Panc1 (cell line): ENCODE results near the gene HILPDA. TPM values are rescaled to one million over a fixed set of nuclear protein-coding genes. Genes with fewer than 3 reads are reported as not detected.
A peak's percentile ranks its signal among the peaks of the same experiment; 100 is the strongest.

Source experiments
- ATAC-seq: fragments of 200-7000 bp; cut with Tn5 transposase; 2 replicates; pipeline ENCODE4 v1.9.1; 2020; ENCODE audit warnings: mild to moderate bottlenecking, moderate library complexity
- BruUV-seq: library from RNA; stranded (reverse); fragments of 400-500 nt; replicated peaks from 2 replicates; lab custom pipeline; 2021; lab: Mats Ljungman, UMichigan
- CTCF ChIA-PET: fragments of 300-600 bp; sonication (Branson Sonifier 250); formaldehyde crosslinking; loops from one replicate; lab custom pipeline; 2022; ENCODE audit warnings: antibody characterized with exemption; lab: Charles Lee
- POLR2A ChIA-PET: fragments of 300-600 bp; sonication (Branson Sonifier 250); formaldehyde crosslinking; loops from one replicate; lab custom pipeline; 2022; ENCODE audit warnings: antibody characterized with exemption; lab: Charles Lee
- DNase-seq: peaks from one replicate; pipeline ENCODE4 v3.0.0-alpha.2; 2010; ENCODE audit warnings: low read depth, low spot score
- H3K27ac ChIP-seq: 2 replicates; pipeline ENCODE4 v1.5.1; 2011; ENCODE audit warnings: mild to moderate bottlenecking, low read length, inconsistent platforms
- H3K27me3 ChIP-seq: fragments of 200-500 bp; sonication (Bioruptor generic); 2 replicates; pipeline ENCODE4 v1.6.0; 2014; ENCODE audit warnings: low read length, inconsistent platforms; ENCODE audit not compliant: control insufficient read depth, insufficient read depth
- H3K36me3 ChIP-seq: fragments of 200-500 bp; sonication (Bioruptor generic); 2 replicates; pipeline ENCODE4 v1.5.1; 2014; ENCODE audit warnings: inconsistent platforms, mild to moderate bottlenecking, low read length, moderate library complexity; ENCODE audit not compliant: control insufficient read depth, insufficient read depth
- H3K4me1 ChIP-seq: 2 replicates; pipeline ENCODE4 v1.5.1; 2011; ENCODE audit warnings: inconsistent platforms, mild to moderate bottlenecking, low read length, moderate library complexity; ENCODE audit not compliant: control insufficient read depth, insufficient read depth
- H3K4me3 ChIP-seq, 2 experiments: 2 replicates each; pipeline ENCODE4 v1.5.1; 2011 to 2012; ENCODE audit warnings: low read depth in 2 of 2, low read length in 2 of 2, mild to moderate bottlenecking in 2 of 2, inconsistent platforms in 1 of 2, moderate library complexity in 1 of 2
- H3K9me3 ChIP-seq: fragments of 200-500 bp; sonication (Bioruptor generic); 2 replicates; pipeline ENCODE4 v1.5.1; 2014; ENCODE audit warnings: low read depth, mild to moderate bottlenecking, inconsistent platforms, low read length, moderate library complexity; ENCODE audit not compliant: control insufficient read depth, insufficient read depth
- POLR2AphosphoS5 ChIP-seq: IDR thresholded peaks from 2 replicates; pipeline ENCODE4 v1.6.1; 2012; ENCODE audit warnings: mild to moderate bottlenecking, low read depth, low read length, moderate library complexity
- SIN3A ChIP-seq: IDR thresholded peaks from 2 replicates; pipeline ENCODE4 v1.6.1; 2012; ENCODE audit warnings: low read depth, mild to moderate bottlenecking, low read length, moderate library complexity, borderline replicate concordance; ENCODE audit not compliant: insufficient read depth
- TCF7L2 ChIP-seq: IDR thresholded peaks from 2 replicates; pipeline ENCODE4 v1.6.1; 2011; ENCODE audit warnings: mild to moderate bottlenecking, low read depth, low read length, inconsistent platforms
- in situ Hi-C: cut with HindIII; loops from 2 replicates; pipeline ENCODE4 v1.10.0; 2016; ENCODE audit warnings: low sequenced_read_pairs, low pct_unique_long_range_greater_than_20kb
- intact Hi-C: fragments of 100-400 bp; cut with micrococcal nuclease; formaldehyde crosslinking; loops from one replicate; pipeline ENCODE4 v1.10.0; 2022; ENCODE audit not compliant: unreplicated experiment
- total RNA-seq: library from RNA; stranded (reverse); gene quantifications from one replicate; pipeline ENCODE4 v1.2.1, GENCODE V29; 2021; ENCODE audit not compliant: unreplicated experiment
- TF ChIP-seq, protein P1 (sequence below): fragments of 450-650 bp; IDR thresholded peaks from 2 replicates; pipeline ENCODE4 v1.5.1; 2017; ENCODE audit warnings: mild to moderate bottlenecking
- TF ChIP-seq, protein P2 (sequence below), 2 experiments: IDR thresholded peaks; 2 replicates each; pipeline ENCODE4 v1.6.1; 2011 to 2012; ENCODE audit warnings: low read depth in 2 of 2, control low read depth in 1 of 2, low read length in 1 of 2, mild to moderate bottlenecking in 1 of 2, moderate library complexity in 1 of 2; ENCODE audit not compliant: insufficient read depth in 1 of 2

Gene HILPDA
- total RNA-seq, 1 experiment from 2014 or later, result 70.8 TPM

DNA sequence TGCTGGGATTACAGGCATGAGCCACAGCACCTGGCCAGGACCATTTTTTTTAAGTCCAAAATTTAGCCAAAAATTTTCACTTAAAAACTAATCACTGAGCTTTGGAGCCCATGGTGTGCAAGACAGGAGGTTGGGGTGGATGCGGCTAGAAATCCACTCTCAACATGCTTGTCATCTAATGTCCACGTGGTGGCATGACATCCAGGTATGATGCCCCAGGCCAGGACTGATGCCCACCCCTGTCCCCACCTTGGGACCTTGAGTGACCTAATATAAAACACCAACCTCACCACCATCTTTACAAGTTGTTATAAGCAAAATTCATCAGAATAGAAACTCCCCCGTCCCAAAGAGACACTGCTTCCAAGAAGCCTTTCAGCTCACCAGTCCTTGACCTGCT lies 25.5 kb upstream of the HILPDA start:
- ChIA-PET POLR2A (no interaction called here), CTCF (interaction anchor here (0.5 to 7.8 kb wide), 3 partner anchors 31 to 435 kb away, joined by 3 to 133 read pairs (median 7); no protein-coding TSS in a partner anchor)
- BruUV-seq, result no TSS peak
- in situ Hi-C loops (no loop called here), intact Hi-C loops (no loop called here)
- DNase-seq (no peak), ATAC-seq (no peak)
- Histone ChIP-seq H3K27me3 (no peaks in the 10 kb centered on the region), H3K27ac (peak overlapping the region; percentile 80), H3K4me3 (no peak overlapping the region), H3K9me3 (no peaks in the 10 kb centered on the region), H3K36me3 (no peaks in the 10 kb centered on the region), H3K4me1 (peaks cover 59% of the 10 kb centered on the region)
- TF ChIP-seq, protein P1, sequence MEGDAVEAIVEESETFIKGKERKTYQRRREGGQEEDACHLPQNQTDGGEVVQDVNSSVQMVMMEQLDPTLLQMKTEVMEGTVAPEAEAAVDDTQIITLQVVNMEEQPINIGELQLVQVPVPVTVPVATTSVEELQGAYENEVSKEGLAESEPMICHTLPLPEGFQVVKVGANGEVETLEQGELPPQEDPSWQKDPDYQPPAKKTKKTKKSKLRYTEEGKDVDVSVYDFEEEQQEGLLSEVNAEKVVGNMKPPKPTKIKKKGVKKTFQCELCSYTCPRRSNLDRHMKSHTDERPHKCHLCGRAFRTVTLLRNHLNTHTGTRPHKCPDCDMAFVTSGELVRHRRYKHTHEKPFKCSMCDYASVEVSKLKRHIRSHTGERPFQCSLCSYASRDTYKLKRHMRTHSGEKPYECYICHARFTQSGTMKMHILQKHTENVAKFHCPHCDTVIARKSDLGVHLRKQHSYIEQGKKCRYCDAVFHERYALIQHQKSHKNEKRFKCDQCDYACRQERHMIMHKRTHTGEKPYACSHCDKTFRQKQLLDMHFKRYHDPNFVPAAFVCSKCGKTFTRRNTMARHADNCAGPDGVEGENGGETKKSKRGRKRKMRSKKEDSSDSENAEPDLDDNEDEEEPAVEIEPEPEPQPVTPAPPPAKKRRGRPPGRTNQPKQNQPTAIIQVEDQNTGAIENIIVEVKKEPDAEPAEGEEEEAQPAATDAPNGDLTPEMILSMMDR, result peak; percentile 37
- TF ChIP-seq POLR2AphosphoS5 (no peak), SIN3A (no peak)

DNA sequence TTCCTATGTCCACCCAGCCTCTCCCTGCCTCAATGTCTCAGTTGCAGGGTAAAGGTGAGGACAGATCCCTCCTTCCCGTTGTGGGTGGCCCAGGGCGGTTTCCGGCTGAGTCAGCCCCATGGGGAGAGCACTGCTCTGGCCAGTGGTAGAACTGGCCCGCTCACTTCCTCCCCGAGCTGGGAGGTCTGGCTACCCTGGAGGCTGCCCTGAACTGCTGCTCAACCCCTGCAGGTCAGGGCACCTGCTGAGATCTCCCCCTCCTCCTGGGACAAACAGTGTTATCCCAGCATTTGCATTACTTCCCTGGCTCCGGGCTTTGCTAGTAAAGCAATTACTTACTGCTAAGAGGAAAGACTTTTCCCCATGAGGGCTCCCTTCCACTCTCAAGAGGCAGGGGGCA lies 24.5 kb upstream of the HILPDA start:
- POLR2A ChIA-PET, result no interaction called here
- H3K4me3 ChIP-seq, result no peak overlapping the region
- BruUV-seq, result no TSS peak
- H3K27ac ChIP-seq, result peak overlapping the region; percentile 97
- CTCF ChIA-PET, result interaction anchor here (7.8 kb wide), 1 partner anchor 30 kb away, joined by 133 read pairs; no protein-coding TSS in a partner anchor
- H3K9me3 ChIP-seq, result no peaks in the 10 kb centered on the region
- no peaks in the 10 kb centered on the region for H3K36me3 ChIP-seq
- intact Hi-C loops (no loop called here), in situ Hi-C loops (no loop called here)
- DNase-seq, result no peak
- H3K4me1 ChIP-seq, result peaks cover 68% of the 10 kb centered on the region
- TF ChIP-seq TCF7L2, result no peak
- no peak for TF ChIP-seq SIN3A
- TF ChIP-seq POLR2AphosphoS5, result no peak
- TF ChIP-seq, protein P2, sequence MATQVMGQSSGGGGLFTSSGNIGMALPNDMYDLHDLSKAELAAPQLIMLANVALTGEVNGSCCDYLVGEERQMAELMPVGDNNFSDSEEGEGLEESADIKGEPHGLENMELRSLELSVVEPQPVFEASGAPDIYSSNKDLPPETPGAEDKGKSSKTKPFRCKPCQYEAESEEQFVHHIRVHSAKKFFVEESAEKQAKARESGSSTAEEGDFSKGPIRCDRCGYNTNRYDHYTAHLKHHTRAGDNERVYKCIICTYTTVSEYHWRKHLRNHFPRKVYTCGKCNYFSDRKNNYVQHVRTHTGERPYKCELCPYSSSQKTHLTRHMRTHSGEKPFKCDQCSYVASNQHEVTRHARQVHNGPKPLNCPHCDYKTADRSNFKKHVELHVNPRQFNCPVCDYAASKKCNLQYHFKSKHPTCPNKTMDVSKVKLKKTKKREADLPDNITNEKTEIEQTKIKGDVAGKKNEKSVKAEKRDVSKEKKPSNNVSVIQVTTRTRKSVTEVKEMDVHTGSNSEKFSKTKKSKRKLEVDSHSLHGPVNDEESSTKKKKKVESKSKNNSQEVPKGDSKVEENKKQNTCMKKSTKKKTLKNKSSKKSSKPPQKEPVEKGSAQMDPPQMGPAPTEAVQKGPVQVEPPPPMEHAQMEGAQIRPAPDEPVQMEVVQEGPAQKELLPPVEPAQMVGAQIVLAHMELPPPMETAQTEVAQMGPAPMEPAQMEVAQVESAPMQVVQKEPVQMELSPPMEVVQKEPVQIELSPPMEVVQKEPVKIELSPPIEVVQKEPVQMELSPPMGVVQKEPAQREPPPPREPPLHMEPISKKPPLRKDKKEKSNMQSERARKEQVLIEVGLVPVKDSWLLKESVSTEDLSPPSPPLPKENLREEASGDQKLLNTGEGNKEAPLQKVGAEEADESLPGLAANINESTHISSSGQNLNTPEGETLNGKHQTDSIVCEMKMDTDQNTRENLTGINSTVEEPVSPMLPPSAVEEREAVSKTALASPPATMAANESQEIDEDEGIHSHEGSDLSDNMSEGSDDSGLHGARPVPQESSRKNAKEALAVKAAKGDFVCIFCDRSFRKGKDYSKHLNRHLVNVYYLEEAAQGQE (IDR thresholded peaks at IDR 0.05; ENCODE audit: insufficient read depth in 1 of 2, low read depth in 2 of 2, low read length in 1 of 2), result no peak
- TF ChIP-seq, protein P1, result no peak
- ATAC-seq, result peak; percentile 45; the same call in 1 of the 2 replicates
- no peaks in the 10 kb centered on the region for H3K27me3 ChIP-seq
